AG04450 (cell line): ENCODE measurements around the gene ZNF883. TPM values are rescaled to one million over a fixed set of nuclear protein-coding genes. Genes with fewer than 3 reads are reported as not detected.
A peak's percentile ranks its signal among the peaks of the same experiment; 100 is the strongest.

Source experiments
- CTCF ChIA-PET: fragments of 300-600, 350-600 bp; formaldehyde crosslinking; extraction: SDS; loops from one replicate; lab custom pipeline; 2022; ENCODE audit warnings: antibody characterized with exemption, inconsistent platforms; lab: Charles Lee
- POLR2A ChIA-PET: fragments of 350-600 bp; formaldehyde crosslinking; extraction: SDS; loops from one replicate; lab custom pipeline; 2021; ENCODE audit warnings: antibody characterized with exemption, inconsistent platforms; lab: Yijun Ruan, JAX
- DNase-seq: peaks from one replicate; pipeline ENCODE4 v3.0.0-alpha.2; 2011; ENCODE audit warnings: low read depth, low spot score
- H3K27ac ChIP-seq: one replicate; pipeline ENCODE4 v1.5.1; 2012; ENCODE audit warnings: low read depth, low read length, control low read depth
- H3K27me3 ChIP-seq: one replicate; pipeline ENCODE4 v1.6.0; 2012; ENCODE audit warnings: low read length; ENCODE audit not compliant: control insufficient read depth, insufficient read depth
- H3K4me3 ChIP-seq: 2 replicates; pipeline ENCODE4 v1.5.1; 2011; ENCODE audit warnings: mild to moderate bottlenecking, low read depth, low read length, control low read depth
- H3K9me3 ChIP-seq: 2 replicates; pipeline ENCODE4 v1.5.1; 2012; ENCODE audit warnings: low read length; ENCODE audit not compliant: control insufficient read depth, insufficient read depth
- CTCF ChIP-seq: IDR thresholded peaks from 2 replicates; pipeline ENCODE4 v1.5.1; 2011; ENCODE audit warnings: low read depth, low read length, control low read depth, inconsistent platforms
- polyA plus RNA-seq: library from polyadenylated mRNA; depleted of rRNA; stranded (reverse); fragments of >200 nt; gene quantifications from 2 replicates; pipeline ENCODE4 v1.2.3, GENCODE V29; 2011

Gene ZNF883
- polyA plus RNA-seq, 1 experiment: 1.5 TPM

GRCh38 chr9:112945620-112946208, 66.3 kb downstream of the ZNF883 start:
- no peak overlapping the region for H3K27ac ChIP-seq
- H3K4me3 ChIP-seq: no peak overlapping the region
- H3K27me3 ChIP-seq: peaks cover 2% of the 10 kb centered on the region
- no peak for TF ChIP-seq CTCF
- H3K9me3 ChIP-seq: peaks cover 13% of the 10 kb centered on the region
- POLR2A ChIA-PET: no interaction called here
- CTCF ChIA-PET: no interaction called here
- no peak for DNase-seq

- Histone ChIP-seq H3K9me3 (no peaks in the 10 kb centered on the region), H3K27me3 (peaks cover 2% of the 10 kb centered on the region), H3K4me3 (no peak overlapping the region), H3K27ac (no peak overlapping the region)
- no peak for DNase-seq
- POLR2A ChIA-PET: no interaction called here
- CTCF ChIA-PET: interaction anchor here (1.0 kb wide), 1 partner anchor 19 kb away, joined by 3 read pairs; no protein-coding TSS in a partner anchor
- no peak for TF ChIP-seq CTCF
Measured at GRCh38 chr9:112939418-112939817, 72.6 kb downstream of the ZNF883 start.

- TF ChIP-seq CTCF: no peak
- DNase-seq: no peak
- POLR2A ChIA-PET: no interaction called here
- CTCF ChIA-PET: no interaction called here
- no peaks in the 10 kb centered on the region for H3K9me3 ChIP-seq
- H3K27ac ChIP-seq: no peak overlapping the region
- H3K4me3 ChIP-seq: no peak overlapping the region
- H3K27me3 ChIP-seq: peaks cover 8% of the 10 kb centered on the region
Measured at GRCh38 chr9:112933696-112934095, 78.3 kb downstream of the ZNF883 start.

- CTCF ChIA-PET: interaction anchor here (0.6 kb wide), 1 partner anchor 195 kb away, joined by 4 read pairs; no protein-coding TSS in a partner anchor
- Histone ChIP-seq H3K27ac (no peak overlapping the region), H3K9me3 (no peaks in the 10 kb centered on the region), H3K27me3 (peaks cover 14% of the 10 kb centered on the region), H3K4me3 (no peak overlapping the region)
- POLR2A ChIA-PET: no interaction called here
- no peak for DNase-seq
- peak; percentile 37 for TF ChIP-seq CTCF
Measured at GRCh38 chr9:112925058-112925641, 86.8 kb downstream of the ZNF883 start.

GRCh38 chr9:112921549-112921948, 90.4 kb downstream of the ZNF883 start:
- Histone ChIP-seq H3K9me3 (no peaks in the 10 kb centered on the region), H3K27ac (no peak overlapping the region), H3K27me3 (peaks cover 17% of the 10 kb centered on the region), H3K4me3 (no peak overlapping the region)
- ChIA-PET CTCF (interaction anchor here (0.6 to 2.0 kb wide), 3 partner anchors 13 to 191 kb away, joined by 3 to 5 read pairs (median 3); no protein-coding TSS in a partner anchor), POLR2A (no interaction called here)
- TF ChIP-seq CTCF: peak; percentile 68
- peak; percentile 36 for DNase-seq
